Endodermal cell (in vitro differentiated cells): ENCODE data around the gene IRGQ. TPM values are rescaled to one million over a fixed set of nuclear protein-coding genes. Genes with fewer than 3 reads are reported as not detected.
A peak's percentile ranks its signal among the peaks of the same experiment; 100 is the strongest.

Source experiments
- DNase-seq: peaks from one replicate; pipeline ENCODE4 v3.0.0-alpha.2; 2017
- H3K27ac ChIP-seq: 2 replicates; pipeline ENCODE4 v1.5.1; 2013; ENCODE audit warnings: mild to moderate bottlenecking, low read depth, low read length, moderate library complexity
- H3K27me3 ChIP-seq: 2 replicates; pipeline ENCODE4 v1.6.1; 2013; ENCODE audit warnings: mild to moderate bottlenecking, low read length, moderate library complexity; ENCODE audit not compliant: insufficient read depth, control insufficient read depth, poor library complexity, severe bottlenecking
- H3K36me3 ChIP-seq: 2 replicates; pipeline ENCODE4 v1.7.0; 2013; ENCODE audit warnings: mild to moderate bottlenecking, low read length, moderate library complexity; ENCODE audit not compliant: control insufficient read depth, insufficient read depth
- H3K4me1 ChIP-seq: one replicate; pipeline ENCODE4 v1.7.0; 2013; ENCODE audit warnings: low read length; ENCODE audit not compliant: control insufficient read depth, insufficient read depth
- H3K4me3 ChIP-seq: 2 replicates; pipeline ENCODE4 v1.5.1; 2013; ENCODE audit warnings: mild to moderate bottlenecking, low read length, moderate library complexity
- H3K9ac ChIP-seq: 2 replicates; pipeline ENCODE4 v1.6.1; 2013; ENCODE audit warnings: mild to moderate bottlenecking, low read length, moderate library complexity; ENCODE audit not compliant: poor library complexity, severe bottlenecking; ENCODE audit errors: extremely low read depth
- H3K9me3 ChIP-seq: 2 replicates; pipeline ENCODE4 v1.6.1; 2013; ENCODE audit warnings: mild to moderate bottlenecking, low read length, moderate library complexity; ENCODE audit not compliant: control insufficient read depth
- H3K27ac Mint-ChIP-seq: 2 replicates; pipeline ENCODE4 v1.8.0; 2020; ENCODE audit warnings: mixed read lengths
- H3K27me3 Mint-ChIP-seq: 2 replicates; pipeline ENCODE4 v1.8.0; 2021; ENCODE audit warnings: mild to moderate bottlenecking, mixed read lengths; ENCODE audit not compliant: insufficient read depth
- H3K36me3 Mint-ChIP-seq: 2 replicates; pipeline ENCODE4 v1.8.0; 2020; ENCODE audit warnings: low read depth, mixed read lengths
- H3K4me1 Mint-ChIP-seq: 2 replicates; pipeline ENCODE4 v1.8.0; 2020; ENCODE audit warnings: mixed read lengths
- H3K4me3 Mint-ChIP-seq: 2 replicates; pipeline ENCODE4 v1.8.0; 2020; ENCODE audit warnings: mild to moderate bottlenecking, moderate library complexity, mixed read lengths
- H3K9me3 Mint-ChIP-seq: 2 replicates; pipeline ENCODE4 v1.8.0; 2020; ENCODE audit warnings: mild to moderate bottlenecking, mixed read lengths
- WGBS, 2 experiments: methylation state at CpG; one replicate each; pipeline versions ENCODE4 v1.1.5 to v1.1.7; 2013; ENCODE audit warnings: missing lambda C conversion rate in 2 of 2, mixed read lengths in 1 of 2; ENCODE audit not compliant: insufficient coverage in 1 of 2, insufficient read length in 1 of 2; 5-methylcytosine and 5-hydroxymethylcytosine counted together
- total RNA-seq, 2 donors: library from RNA; stranded (reverse); fragmentation: NEBNext Ultra II Directional in 1 of 2; extraction: Animal tissue kit (Norgen Biotek cat#: 25700) in 1 of 2; gene quantifications; 2 replicates in 1 of 2; 3 replicates in 1 of 2; pipeline ENCODE4 v1.2.1, GENCODE V29; 2021
- TF ChIP-seq, protein P1 (sequence below): fragments of 200-600 bp; sonication (generic); conservative IDR thresholded peaks from 2 replicates; pipeline ENCODE4 v1.5.0; 2021; ENCODE audit warnings: antibody characterized with exemption, mild to moderate bottlenecking

Gene IRGQ
- total RNA-seq, 2 donors from 2014 or later = 39.7 to 46.0 TPM

GRCh38 chr19:43599635-43600295 is 3.8 kb upstream of the IRGQ start:
- no peak overlapping the region for H3K9ac ChIP-seq
- Mint-ChIP-seq H3K4me1 (peaks cover 17% of the 10 kb centered on the region), H3K27ac (no peak overlapping the region), H3K27me3 (no peaks in the 10 kb centered on the region), H3K36me3 (peaks cover 25% of the 10 kb centered on the region), H3K4me3 (no peak overlapping the region), H3K9me3 (no peaks in the 10 kb centered on the region)
- no peaks in the 10 kb centered on the region for H3K9me3 ChIP-seq
- 86 to 100% methylated on average over 2 to 3 of the region's 4 CpGs for WGBS, 2 experiments
- H3K27ac ChIP-seq = no peak overlapping the region
- H3K27me3 ChIP-seq = no peaks in the 10 kb centered on the region
- TF ChIP-seq, protein P1, sequence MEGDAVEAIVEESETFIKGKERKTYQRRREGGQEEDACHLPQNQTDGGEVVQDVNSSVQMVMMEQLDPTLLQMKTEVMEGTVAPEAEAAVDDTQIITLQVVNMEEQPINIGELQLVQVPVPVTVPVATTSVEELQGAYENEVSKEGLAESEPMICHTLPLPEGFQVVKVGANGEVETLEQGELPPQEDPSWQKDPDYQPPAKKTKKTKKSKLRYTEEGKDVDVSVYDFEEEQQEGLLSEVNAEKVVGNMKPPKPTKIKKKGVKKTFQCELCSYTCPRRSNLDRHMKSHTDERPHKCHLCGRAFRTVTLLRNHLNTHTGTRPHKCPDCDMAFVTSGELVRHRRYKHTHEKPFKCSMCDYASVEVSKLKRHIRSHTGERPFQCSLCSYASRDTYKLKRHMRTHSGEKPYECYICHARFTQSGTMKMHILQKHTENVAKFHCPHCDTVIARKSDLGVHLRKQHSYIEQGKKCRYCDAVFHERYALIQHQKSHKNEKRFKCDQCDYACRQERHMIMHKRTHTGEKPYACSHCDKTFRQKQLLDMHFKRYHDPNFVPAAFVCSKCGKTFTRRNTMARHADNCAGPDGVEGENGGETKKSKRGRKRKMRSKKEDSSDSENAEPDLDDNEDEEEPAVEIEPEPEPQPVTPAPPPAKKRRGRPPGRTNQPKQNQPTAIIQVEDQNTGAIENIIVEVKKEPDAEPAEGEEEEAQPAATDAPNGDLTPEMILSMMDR = no peak
- DNase-seq = no peak
- peaks cover 10% of the 10 kb centered on the region for H3K4me1 ChIP-seq
- H3K4me3 ChIP-seq = no peak overlapping the region
- peaks cover 44% of the 10 kb centered on the region for H3K36me3 ChIP-seq

GRCh38 chr19:43598445-43599240 is 2.7 kb upstream of the IRGQ start:
- no peak for DNase-seq
- Histone ChIP-seq H3K4me1 (peaks cover 10% of the 10 kb centered on the region), H3K36me3 (peaks cover 51% of the 10 kb centered on the region), H3K27me3 (no peaks in the 10 kb centered on the region), H3K27ac (no peak overlapping the region), H3K9me3 (no peaks in the 10 kb centered on the region), H3K9ac (no peak overlapping the region), H3K4me3 (no peak overlapping the region)
- no peaks in the 10 kb centered on the region for H3K27me3 Mint-ChIP-seq
- H3K9me3 Mint-ChIP-seq = no peaks in the 10 kb centered on the region
- H3K4me3 Mint-ChIP-seq = no peak overlapping the region
- TF ChIP-seq, protein P1 = no peak
- H3K27ac Mint-ChIP-seq = no peak overlapping the region
- peaks cover 26% of the 10 kb centered on the region for H3K36me3 Mint-ChIP-seq
- 97% methylated on average over 15 to 19 of the region's 19 CpGs for WGBS, 2 experiments
- peaks cover 21% of the 10 kb centered on the region for H3K4me1 Mint-ChIP-seq

DNA sequence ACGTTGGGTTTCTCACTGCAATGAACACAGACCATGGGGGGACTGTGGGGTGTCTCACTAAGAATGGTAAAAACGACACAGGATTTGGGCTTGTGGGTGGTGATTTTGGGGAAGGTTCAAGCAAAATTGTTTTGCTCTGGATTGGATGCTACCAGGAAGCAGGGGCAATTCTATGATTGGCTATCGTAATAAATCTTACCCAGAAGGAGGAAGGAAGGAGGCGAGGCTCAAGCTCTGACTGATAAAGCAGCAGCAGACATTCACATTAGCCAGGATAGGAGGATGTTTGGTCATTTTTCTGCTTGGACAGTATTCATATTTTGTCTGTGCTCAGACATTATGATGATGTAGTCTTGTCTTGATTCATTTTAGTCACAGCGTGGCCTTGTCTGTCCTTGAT is 1.9 kb upstream of the IRGQ start:
- H3K27me3 ChIP-seq = no peaks in the 10 kb centered on the region
- no peak overlapping the region for H3K27ac ChIP-seq
- H3K9me3 ChIP-seq = no peaks in the 10 kb centered on the region
- H3K4me3 Mint-ChIP-seq = peak overlapping the region; percentile 89
- peak overlapping the region; percentile 99 for H3K27ac Mint-ChIP-seq
- peaks cover 10% of the 10 kb centered on the region for H3K4me1 ChIP-seq
- no peak for DNase-seq
- H3K36me3 Mint-ChIP-seq = peaks cover 31% of the 10 kb centered on the region
- peaks cover 25% of the 10 kb centered on the region for H3K4me1 Mint-ChIP-seq
- WGBS, 2 experiments = 91 to 93% methylated on average over 5 of the region's 5 CpGs
- no peaks in the 10 kb centered on the region for H3K9me3 Mint-ChIP-seq
- TF ChIP-seq, protein P1 = no peak
- H3K36me3 ChIP-seq = peaks cover 57% of the 10 kb centered on the region
- peak overlapping the region; percentile 92 for H3K4me3 ChIP-seq
- no peaks in the 10 kb centered on the region for H3K27me3 Mint-ChIP-seq
- H3K9ac ChIP-seq = peak overlapping the region; percentile 88
